Adrenal gland (tissue), 12 donors: ENCODE measurements around the gene GSG1. TPM values are rescaled to one million over a fixed set of nuclear protein-coding genes. Genes with fewer than 3 reads are reported as not detected.
A peak's percentile ranks its signal among the peaks of the same experiment; 100 is the strongest.

Experiments used
- DNase-seq, 7 donors: peaks; one replicate each; pipeline ENCODE4 v3.0.0-alpha.2; 2019 to 2020
- H3K27ac ChIP-seq, 5 donors: fragments of 200-600 bp; sonication (generic) in 4 of 5; 1 replicate in 3 of 5; 2 replicates in 2 of 5; pipeline versions ENCODE4 v1.5.1 to v1.8.0; 2016 to 2020; ENCODE audit warnings: mild to moderate bottlenecking in 1 of 5
- H3K27me3 ChIP-seq: fragments of 200-600 bp; 2 replicates; pipeline ENCODE4 v1.8.0; 2021
- H3K36me3 ChIP-seq, 2 donors: fragments of 200-600 bp; replicated peaks in 1 of 2; 1 replicate in 1 of 2; 2 replicates in 1 of 2; pipeline versions ENCODE4 v1.5.1 to v1.8.0; 2018 to 2022
- H3K4me1 ChIP-seq, 2 donors: fragments of 200-600 bp; replicated peaks in 1 of 2; 1 replicate in 1 of 2; 2 replicates in 1 of 2; pipeline versions ENCODE4 v1.5.1 to v1.8.0; 2018 to 2021
- H3K4me3 ChIP-seq, 4 donors: fragments of 200-600 bp; sonication (generic) in 3 of 4; one replicate each; pipeline ENCODE4 v1.5.1; 2016 to 2018
- H3K9me3 ChIP-seq, 3 donors: fragments of 200-600 bp; sonication (generic) in 1 of 3; replicated peaks in 1 of 3; 1 replicate in 2 of 3; 2 replicates in 1 of 3; pipeline versions ENCODE4 v1.5.1 to v1.8.0; 2016 to 2021
- POLR2A ChIP-seq, 2 donors: fragments of 450-650 bp; IDR thresholded peaks; one replicate each; pipeline ENCODE4 v1.6.1; 2017; ENCODE audit warnings: antibody characterized with exemption in 2 of 2, mild to moderate bottlenecking in 2 of 2, moderate library complexity in 1 of 2
- WGBS, 4 donors: extraction: QIAGEN DNeasy Blood & Tissue Kit in 2 of 4; methylation state at CpG; one replicate each; pipeline versions ENCODE4 v1.1.5 to v1.1.7; 2013 to 2017; 5-methylcytosine and 5-hydroxymethylcytosine counted together
- intact Hi-C, 2 donors: fragments of 100-400 bp; cut with DNase I; formaldehyde crosslinking; loops; one replicate each; pipeline versions ENCODE4 v1.14.1 to v1.15.0; 2022 to 2023
- polyA plus RNA-seq, 3 donors: library from polyadenylated mRNA; stranded (reverse); fragments of 200-250 nt in 2 of 3; fragments of 350-450 nt in 1 of 3; fragmentation: Illumina TruSeq in 1 of 3; extraction: RNeasy Lipid Tissue Mini Kit (QIAGEN cat#74804) in 1 of 3; gene quantifications; one replicate each; pipeline ENCODE4 v1.2.3, GENCODE V29; 2013 to 2014
- total RNA-seq, 9 donors: library from RNA; depleted of rRNA in 4 of 9; stranded (reverse); fragments of >200 nt in 4 of 9; fragments of 120-200 nt in 1 of 9; fragmentation: NEBNext Ultra II Directional in 1 of 9; extraction: Animal tissue kit (Norgen Biotek cat#: 25700) in 1 of 9; gene quantifications; one replicate each; pipeline versions ENCODE4 v1.1.0 to v1.2.4, GENCODE V29; 2013 to 2023
- TF ChIP-seq, protein P1 (sequence below), 6 experiments: fragments of 450-650 bp in 4 of 6; fragments of 200-600 bp in 2 of 6; sonication (generic) in 1 of 6; IDR thresholded peaks; 1 replicate in 5 of 6; 2 replicates in 1 of 6; pipeline versions ENCODE4 v1.5.1 to v1.8.0; 2016 to 2021; ENCODE audit warnings: antibody characterized with exemption in 6 of 6, mild to moderate bottlenecking in 2 of 6, moderate library complexity in 1 of 6
- donor health status: healthy with polysubstance abuse.
- donor health status: Bipolar disorder and iron deficiency.
- donor health status: DM: yes; HTN: yes; CAD: no.
- donor health status: DM: no; HTN: no; CAD: no.
- donor health status: DM: no; HTN: no; CAD: no.
- donor health status: DM: yes; HTN: yes; CAD: no.

The GSG1 gene
- total and polyA plus RNA-seq, 12 donors: not detected

GRCh38 chr12:13094367-13094766 is 9.1 kb downstream of the GSG1 start:
- 28 to 40% (median 37%) methylated on average over 3 of the region's 3 CpGs for WGBS, 4 donors
- peak in 1 of 7 donors; percentile 20 for DNase-seq
- Histone ChIP-seq H3K27ac (no peak overlapping the region), H3K9me3 (no peaks in the 10 kb centered on the region), H3K4me3 (no peak overlapping the region), H3K4me1 (peaks cover 9 to 27% of the 10 kb centered on the region in 2 donors), H3K36me3 (no peaks in the 10 kb centered on the region), H3K27me3 (peaks cover 5% of the 10 kb centered on the region)
- TF ChIP-seq POLR2A (IDR thresholded peaks at IDR 0.05): no peak
- TF ChIP-seq, protein P1, sequence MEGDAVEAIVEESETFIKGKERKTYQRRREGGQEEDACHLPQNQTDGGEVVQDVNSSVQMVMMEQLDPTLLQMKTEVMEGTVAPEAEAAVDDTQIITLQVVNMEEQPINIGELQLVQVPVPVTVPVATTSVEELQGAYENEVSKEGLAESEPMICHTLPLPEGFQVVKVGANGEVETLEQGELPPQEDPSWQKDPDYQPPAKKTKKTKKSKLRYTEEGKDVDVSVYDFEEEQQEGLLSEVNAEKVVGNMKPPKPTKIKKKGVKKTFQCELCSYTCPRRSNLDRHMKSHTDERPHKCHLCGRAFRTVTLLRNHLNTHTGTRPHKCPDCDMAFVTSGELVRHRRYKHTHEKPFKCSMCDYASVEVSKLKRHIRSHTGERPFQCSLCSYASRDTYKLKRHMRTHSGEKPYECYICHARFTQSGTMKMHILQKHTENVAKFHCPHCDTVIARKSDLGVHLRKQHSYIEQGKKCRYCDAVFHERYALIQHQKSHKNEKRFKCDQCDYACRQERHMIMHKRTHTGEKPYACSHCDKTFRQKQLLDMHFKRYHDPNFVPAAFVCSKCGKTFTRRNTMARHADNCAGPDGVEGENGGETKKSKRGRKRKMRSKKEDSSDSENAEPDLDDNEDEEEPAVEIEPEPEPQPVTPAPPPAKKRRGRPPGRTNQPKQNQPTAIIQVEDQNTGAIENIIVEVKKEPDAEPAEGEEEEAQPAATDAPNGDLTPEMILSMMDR (IDR thresholded peaks at IDR 0.05): no peak
- intact Hi-C loops: loop anchor here (10.0 kb wide), 2 partner anchors 170 to 180 kb away; no protein-coding TSS in a partner anchor

GRCh38 chr12:13093848-13094220 is 9.6 kb downstream of the GSG1 start:
- WGBS, 4 donors: 11 to 34% (median 24%) methylated on average over 2 of the region's 2 CpGs
- Histone ChIP-seq H3K4me3 (no peak overlapping the region), H3K27me3 (peaks cover 5% of the 10 kb centered on the region), H3K9me3 (no peaks in the 10 kb centered on the region), H3K4me1 (peaks cover 9 to 21% of the 10 kb centered on the region in 2 donors), H3K27ac (no peak overlapping the region), H3K36me3 (no peaks in the 10 kb centered on the region)
- peak in 1 of 7 donors; percentile 17 for DNase-seq
- intact Hi-C loops: loop anchor here (10.0 kb wide), 2 partner anchors 169 to 179 kb away; no protein-coding TSS in a partner anchor
- TF ChIP-seq, protein P1 (IDR thresholded peaks at IDR 0.05): no peak
- no peak for TF ChIP-seq POLR2A (IDR thresholded peaks at IDR 0.05)

DNA sequence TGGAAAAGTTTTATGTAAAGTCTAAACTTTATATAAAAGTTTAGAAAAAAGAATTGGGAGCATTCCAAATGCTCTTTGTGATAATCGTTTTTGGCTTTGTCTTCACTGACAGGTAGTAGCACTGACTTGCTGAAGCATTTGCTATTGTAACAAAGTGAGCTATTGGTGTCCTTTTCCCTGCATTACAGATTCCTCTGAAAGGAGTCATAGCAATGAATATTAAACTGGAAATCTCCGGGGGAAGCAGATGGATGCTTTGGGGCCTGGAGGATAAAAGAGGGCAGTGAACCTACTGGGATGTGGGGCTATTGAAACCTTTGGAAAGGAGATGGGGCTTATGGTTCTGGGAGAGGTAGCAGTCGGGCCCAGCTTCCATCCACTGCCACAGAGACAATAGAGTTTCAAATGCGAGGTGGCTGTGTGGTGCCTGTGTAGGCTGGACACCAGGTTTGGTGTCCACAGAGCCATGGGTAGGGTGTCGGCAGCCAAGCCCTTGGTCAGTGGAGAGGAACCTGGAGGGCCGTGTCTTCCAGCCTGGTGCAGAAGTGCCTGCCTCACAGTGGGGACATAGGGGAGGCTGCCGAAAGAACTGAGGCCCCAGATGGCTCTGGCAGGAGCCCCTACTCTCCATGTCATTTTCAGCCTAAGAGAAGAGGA is 10.1 kb downstream of the GSG1 start:
- 72 to 76% (median 74%) methylated on average over 7 of the region's 7 CpGs for WGBS, 4 donors
- H3K4me1 ChIP-seq: peaks cover 9 to 16% of the 10 kb centered on the region in 2 donors
- no peak for DNase-seq
- intact Hi-C loops: loop anchor here (10.0 kb wide), 2 partner anchors 169 to 179 kb away; no protein-coding TSS in a partner anchor
- H3K36me3 ChIP-seq: no peaks in the 10 kb centered on the region
- no peaks in the 10 kb centered on the region for H3K9me3 ChIP-seq
- H3K4me3 ChIP-seq: no peak overlapping the region
- no peak for TF ChIP-seq POLR2A (IDR thresholded peaks at IDR 0.05)
- TF ChIP-seq, protein P1 (IDR thresholded peaks at IDR 0.05): no peak
- peaks cover 5% of the 10 kb centered on the region for H3K27me3 ChIP-seq
- H3K27ac ChIP-seq: no peak overlapping the region

- TF ChIP-seq POLR2A (IDR thresholded peaks at IDR 0.05): no peak
- TF ChIP-seq, protein P1 (IDR thresholded peaks at IDR 0.05): no peak
- Histone ChIP-seq H3K9me3 (no peaks in the 10 kb centered on the region), H3K4me1 (peaks cover 7 to 9% of the 10 kb centered on the region in 2 donors), H3K27ac (no peak overlapping the region), H3K27me3 (peaks cover 5% of the 10 kb centered on the region), H3K4me3 (no peak overlapping the region), H3K36me3 (no peaks in the 10 kb centered on the region)
- no peak for DNase-seq
- 88 to 94% (median 90%) methylated on average over 6 of the region's 6 CpGs for WGBS, 4 donors
- intact Hi-C loops: loop anchor here (10.0 kb wide), 2 partner anchors 167 to 177 kb away; no protein-coding TSS in a partner anchor
Observed at GRCh38 chr12:13091832-13092231, 11.6 kb downstream of the GSG1 start.
